ENCODE results near the gene PAQR4.

Gene PAQR4

GRCh38 chr16:2964475-2965336 is 4.4 kb upstream of the PAQR4 start:
- DNase-seq (ENCODE audit: low spot score) = peak; percentile 87

GRCh38 chr16:2966043-2966807 is 2.9 kb upstream of the PAQR4 start:
- no peak for DNase-seq (ENCODE audit: low spot score)

- no peak for DNase-seq (ENCODE audit: low spot score)
These were observed 2.3 kb upstream of the PAQR4 start for GRCh38 chr16:2966808-2967191.

GRCh38 chr16:2967211-2967631 is 1.9 kb upstream of the PAQR4 start:
- DNase-seq (ENCODE audit: low spot score) = no peak

- no peak for DNase-seq (ENCODE audit: low spot score)
These were observed 1.4 kb upstream of the PAQR4 start for GRCh38 chr16:2967721-2968161.

GRCh38 chr16:2968368-2968737 is 795 bp upstream of the PAQR4 start:
- DNase-seq (ENCODE audit: low spot score) = peak; percentile 89

- peak; percentile 91 for DNase-seq (ENCODE audit: low spot score)
These were observed 685 bp downstream of the PAQR4 start for GRCh38 chr16:2969545-2970521.

GRCh38 chr16:2970563-2970962 is 1.4 kb downstream of the PAQR4 start:
- DNase-seq (ENCODE audit: low spot score) = peak; percentile 55

GRCh38 chr16:2971134-2971984 is 2.2 kb downstream of the PAQR4 start:
- DNase-seq (ENCODE audit: low spot score) = no peak

- DNase-seq (ENCODE audit: low spot score) = peak; percentile 26
These were observed 3.0 kb downstream of the PAQR4 start for GRCh38 chr16:2971985-2972784.

GRCh38 chr16:2973093-2973492 is 3.9 kb downstream of the PAQR4 start:
- DNase-seq (ENCODE audit: low spot score) = no peak

- no peak for DNase-seq (ENCODE audit: low spot score)
These were observed 4.6 kb downstream of the PAQR4 start for GRCh38 chr16:2973605-2974318.

- no peak for DNase-seq (ENCODE audit: low spot score)
These were observed 5.3 kb downstream of the PAQR4 start for GRCh38 chr16:2974319-2975056.

GRCh38 chr16:2975161-2975795 is 6.1 kb downstream of the PAQR4 start:
- DNase-seq (ENCODE audit: low spot score) = no peak

- no peak for DNase-seq (ENCODE audit: low spot score)
These were observed 7.1 kb downstream of the PAQR4 start for GRCh38 chr16:2976201-2976600.

- DNase-seq (ENCODE audit: low spot score) = no peak
These were observed 7.5 kb downstream of the PAQR4 start for GRCh38 chr16:2976673-2977072.

- no peak for DNase-seq (ENCODE audit: low spot score)
These were observed 8.3 kb downstream of the PAQR4 start for GRCh38 chr16:2977440-2977839.

GRCh38 chr16:2979669-2980226 is 10.6 kb downstream of the PAQR4 start:
- peak; percentile 52 for DNase-seq (ENCODE audit: low spot score)

All from RKO (cell line).